ENCODE data around the gene DNAJB6.
A peak's percentile ranks its signal among the peaks of the same experiment; 100 is the strongest.

- TF ChIP-seq CTCF (conservative IDR thresholded peaks at IDR 0.05; ENCODE audit: low read length) (peak; percentile 27; the same call in 1 of the 2 replicates), EZH2phosphoT487 (IDR thresholded peaks at IDR 0.05; ENCODE audit: borderline replicate concordance, low read depth, low read length) (no peak)
Observed at GRCh38 chr7:157405914-157406810, 69.4 kb downstream of the DNAJB6 start.
